Measurements from ENCODE around the gene XRCC6. TPM values are rescaled to one million over a fixed set of nuclear protein-coding genes. Genes with fewer than 3 reads are reported as not detected.

Gene XRCC6
- total RNA-seq, 1 donor from 2014 or later, result 279 TPM

GRCh38 chr22:41683052-41683451, 62.0 kb downstream of the XRCC6 start:
- intact Hi-C loops (cut with micrococcal nuclease), result no loop called here

- intact Hi-C loops (cut with micrococcal nuclease), result no loop called here
Observed at GRCh38 chr22:41683616-41684015, 62.5 kb downstream of the XRCC6 start.

- intact Hi-C loops (cut with micrococcal nuclease), result no loop called here
Observed at GRCh38 chr22:41684194-41684593, 63.1 kb downstream of the XRCC6 start.

- intact Hi-C loops (cut with micrococcal nuclease), result loop anchor here (5.0 kb wide), 1 partner anchor 405 kb away; the partner anchor contains the start of gene NDUFA6
Observed at GRCh38 chr22:41686890-41687289, 65.8 kb downstream of the XRCC6 start.

GRCh38 chr22:41687901-41688364, 66.8 kb downstream of the XRCC6 start:
- intact Hi-C loops (cut with micrococcal nuclease), result loop anchor here (1.0 to 5.0 kb wide), 8 partner anchors 9 to 404 kb away; partner anchors contain the start of genes DESI1, NDUFA6, POLR3H and SREBF2

- intact Hi-C loops (cut with micrococcal nuclease), result loop anchor here (1.0 to 5.0 kb wide), 8 partner anchors 9 to 404 kb away; partner anchors contain the start of genes DESI1, NDUFA6, POLR3H and SREBF2
Observed at GRCh38 chr22:41688365-41689211, 67.5 kb downstream of the XRCC6 start, which contains the start of gene SNU13. SNU13 (minus strand) TSS chr22:41688867; CDS start chr22:41688796, 71 bp downstream.

- intact Hi-C loops (cut with micrococcal nuclease), result no loop called here
Observed at GRCh38 chr22:41690476-41690875, 69.4 kb downstream of the XRCC6 start.

GRCh38 chr22:41695211-41695610, 74.1 kb downstream of the XRCC6 start:
- intact Hi-C loops (cut with micrococcal nuclease), result loop anchor here (5.0 kb wide), 2 partner anchors 377 to 742 kb away; partner anchors contain the start of genes NAGA and PHETA2

GRCh38 chr22:41696703-41697102, 75.6 kb downstream of the XRCC6 start:
- intact Hi-C loops (cut with micrococcal nuclease), result loop anchor here (1.0 to 5.0 kb wide), 9 partner anchors 8 to 741 kb away; partner anchors contain the start of genes CCDC134, NAGA, PHETA2 and SNU13

- intact Hi-C loops (cut with micrococcal nuclease), result loop anchor here (1.0 to 5.0 kb wide), 9 partner anchors 9 to 740 kb away; partner anchors contain the start of genes CCDC134, NAGA, PHETA2 and SNU13
Observed at GRCh38 chr22:41697126-41697775, 76.2 kb downstream of the XRCC6 start.

GRCh38 chr22:41699264-41700107, 78.4 kb downstream of the XRCC6 start, which contains the start of gene MEI1:
MEI1 (plus strand) TSS chr22:41699503; CDS start chr22:41699539, 36 bp downstream.
- intact Hi-C loops (cut with micrococcal nuclease), result loop anchor here (5.0 kb wide), 2 partner anchors 373 to 738 kb away; partner anchors contain the start of genes NAGA and PHETA2

- intact Hi-C loops (cut with micrococcal nuclease), result no loop called here
Observed at GRCh38 chr22:41700108-41700364, 78.9 kb downstream of the XRCC6 start.

- intact Hi-C loops (cut with micrococcal nuclease), result no loop called here
Observed at GRCh38 chr22:41702763-41703162, 81.7 kb downstream of the XRCC6 start.

GRCh38 chr22:41709341-41709740, 88.2 kb downstream of the XRCC6 start:
- intact Hi-C loops (cut with micrococcal nuclease), result no loop called here

- intact Hi-C loops (cut with micrococcal nuclease), result no loop called here
Observed at GRCh38 chr22:41713004-41713403, 91.9 kb downstream of the XRCC6 start.

Other genes with a start within 250 kb of the XRCC6 start
- gene TEF, start 239.4 kb upstream of the XRCC6 start, total RNA-seq, result 3.8 and 4.4 TPM in 2 replicates
- 41.1 and 41.2 TPM in 2 replicates for gene TOB2, start 174.5 kb upstream of the XRCC6 start, total RNA-seq
- 51.5 and 59.9 TPM in 2 replicates for gene PHF5A, start 152.6 kb upstream of the XRCC6 start, total RNA-seq
- gene ACO2, start 152.2 kb upstream of the XRCC6 start, total RNA-seq, result 86.4 and 90.1 TPM in 2 replicates
- 28.8 and 34.4 TPM in 2 replicates for gene POLR3H, start 76.8 kb upstream of the XRCC6 start, total RNA-seq
- not detected in 2 replicates for gene CSDC2, start 60.3 kb upstream of the XRCC6 start, total RNA-seq
- 26.3 and 26.7 TPM in 2 replicates for gene PMM1, start 31.5 kb upstream of the XRCC6 start, total RNA-seq
- 60.2 and 60.8 TPM in 2 replicates for gene DESI1, start 252 bp upstream of the XRCC6 start, total RNA-seq
- 177 and 181 TPM in 2 replicates for gene SNU13, start 67.6 kb downstream of the XRCC6 start, total RNA-seq
- gene MEI1, start 78.2 kb downstream of the XRCC6 start, total RNA-seq, result 35.5 and 43.5 TPM in 2 replicates
- 16.4 and 16.5 TPM in 2 replicates for gene CCDC134, start 179.4 kb downstream of the XRCC6 start, total RNA-seq
- gene SREBF2, start 211.8 kb downstream of the XRCC6 start, total RNA-seq, result 156 and 160 TPM in 2 replicates

Measured in T-helper 1 cell treated with Interleukin-12 subunit alpha and Interleukin-12 subunit beta and Interleukin-4 antibody, amounts not matched to agents 30 ng/mL and 1 ng/mL, for 36 hours (primary cell).